H7 (cell line): ENCODE results near the gene COPS8. TPM values are rescaled to one million over a fixed set of nuclear protein-coding genes. Genes with fewer than 3 reads are reported as not detected.

Experiments
- DNase-seq: peaks from one replicate; pipeline ENCODE4 v3.0.0; 2012
- H3K27me3 ChIP-seq: 2 replicates; pipeline ENCODE4 v1.6.0; 2011; ENCODE audit warnings: mild to moderate bottlenecking, low read length; ENCODE audit not compliant: control insufficient read depth, insufficient read depth
- H3K36me3 ChIP-seq: replicated peaks from 2 replicates; pipeline ENCODE4 v1.5.1; 2011; ENCODE audit warnings: low read length; ENCODE audit not compliant: control insufficient read depth, insufficient read depth
- H3K4me3 ChIP-seq: 2 replicates; pipeline ENCODE4 v1.5.1; 2011; ENCODE audit warnings: low read depth, mild to moderate bottlenecking, control low read depth, low read length, moderate library complexity; ENCODE audit not compliant: insufficient read depth
- total RNA-seq: library from RNA; depleted of rRNA; stranded (reverse); fragments of >200 nt; shearing (Covaris generic); gene quantifications from 2 replicates; pipeline ENCODE4 v1.2.3, GENCODE V29; 2014

The COPS8 gene
- total RNA-seq, 1 experiment from 2014 or later, result 101 TPM

GRCh38 chr2:237143118-237143517, 57.4 kb downstream of the COPS8 start:
- DNase-seq, result no peak
- no peaks in the 10 kb centered on the region for H3K27me3 ChIP-seq
- H3K4me3 ChIP-seq, result no peak overlapping the region
- no peaks in the 10 kb centered on the region for H3K36me3 ChIP-seq

DNA sequence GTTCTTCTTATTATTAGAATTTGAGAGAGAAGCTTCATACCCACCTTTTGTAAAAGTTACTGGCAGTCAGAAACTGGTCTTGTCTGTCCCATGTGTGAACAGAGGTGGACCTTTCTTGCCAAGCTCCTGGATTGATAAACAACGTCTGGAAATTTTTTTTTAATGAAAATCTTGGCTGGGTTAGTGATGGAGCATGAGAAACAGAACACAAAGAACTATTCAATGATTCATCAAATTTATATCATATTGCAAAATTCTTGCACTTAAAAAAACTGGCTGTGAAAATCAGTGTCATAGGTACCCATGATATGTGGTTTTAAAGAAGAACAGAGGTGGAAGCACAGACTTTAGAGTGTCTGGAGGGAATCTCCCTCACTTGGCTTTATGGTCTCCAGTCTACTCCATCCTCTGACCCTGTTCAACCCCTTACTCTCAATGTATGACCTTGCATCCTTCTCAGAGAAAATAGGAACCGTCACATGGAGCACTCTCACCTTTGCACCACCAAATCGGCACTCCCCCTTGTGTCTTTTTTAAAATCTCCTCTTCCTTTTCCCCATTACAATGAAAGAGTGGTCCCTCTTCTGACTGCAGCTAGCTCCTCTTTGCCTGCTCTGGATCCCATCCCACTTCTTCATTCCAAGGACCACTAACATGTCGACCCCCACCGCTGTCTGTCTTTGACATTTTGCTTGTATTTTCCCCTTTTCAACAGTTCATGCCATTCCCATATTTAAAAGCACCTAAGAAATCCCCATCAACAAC, 58.2 kb downstream of the COPS8 start:
- H3K36me3 ChIP-seq, result no peaks in the 10 kb centered on the region
- H3K27me3 ChIP-seq, result no peaks in the 10 kb centered on the region
- no peak for DNase-seq
- no peak overlapping the region for H3K4me3 ChIP-seq

DNA sequence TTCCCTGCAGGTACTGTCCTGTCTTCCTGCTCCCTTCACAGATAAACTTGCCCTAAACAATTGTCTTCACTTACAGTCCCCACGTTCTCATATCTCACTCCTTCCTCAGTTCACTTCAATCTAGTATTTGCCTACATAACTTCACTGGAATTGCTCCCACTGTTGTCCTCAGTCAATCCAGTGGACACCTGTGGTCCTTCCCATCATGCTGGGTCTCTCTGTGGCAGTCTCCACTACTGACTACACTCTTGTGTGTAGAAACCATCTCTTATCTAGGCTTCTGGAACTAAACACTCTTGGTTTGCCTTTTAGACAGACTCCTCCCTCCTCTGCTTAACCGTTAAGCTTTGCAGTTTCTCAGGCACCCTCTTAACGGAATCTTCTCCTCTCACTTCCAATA, 58.8 kb downstream of the COPS8 start:
- Histone ChIP-seq H3K27me3 (no peaks in the 10 kb centered on the region), H3K36me3 (no peaks in the 10 kb centered on the region), H3K4me3 (no peak overlapping the region)
- no peak for DNase-seq

- DNase-seq, result no peak
- Histone ChIP-seq H3K36me3 (no peaks in the 10 kb centered on the region), H3K27me3 (no peaks in the 10 kb centered on the region), H3K4me3 (no peak overlapping the region)
These were observed 61.6 kb downstream of the COPS8 start for GRCh38 chr2:237147317-237147716.

DNA sequence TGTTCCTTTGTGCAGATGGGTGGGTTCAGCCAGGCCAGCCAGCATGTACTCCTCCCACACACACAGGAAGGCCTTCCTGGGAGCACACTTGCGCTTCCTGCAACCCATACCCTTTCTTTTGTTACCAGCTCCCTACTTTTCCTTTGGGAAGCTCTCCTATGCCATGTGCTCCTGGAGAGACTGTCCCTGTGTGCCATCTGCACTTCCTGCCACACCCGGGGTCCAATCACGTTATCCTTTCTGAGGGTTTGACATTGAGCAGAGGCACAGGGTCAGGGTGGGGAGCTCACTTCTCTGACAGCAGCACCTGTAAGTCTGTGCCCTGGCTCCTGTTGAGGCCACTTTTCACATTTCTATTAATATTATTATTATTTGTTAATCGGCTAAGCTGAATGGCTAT, 62.9 kb downstream of the COPS8 start:
- no peak for DNase-seq
- Histone ChIP-seq H3K36me3 (no peaks in the 10 kb centered on the region), H3K27me3 (no peaks in the 10 kb centered on the region), H3K4me3 (no peak overlapping the region)

GRCh38 chr2:237149425-237149824, 63.7 kb downstream of the COPS8 start:
- Histone ChIP-seq H3K36me3 (no peaks in the 10 kb centered on the region), H3K4me3 (no peak overlapping the region), H3K27me3 (no peaks in the 10 kb centered on the region)
- no peak for DNase-seq
